ENCODE results near the gene SPEM1. TPM values are rescaled to one million over a fixed set of nuclear protein-coding genes. Genes with fewer than 3 reads are reported as not detected.
A peak's percentile ranks its signal among the peaks of the same experiment; 100 is the strongest.

The SPEM1 gene
- total and polyA plus RNA-seq, 3 experiments from 2014 or later: not detected

DNA sequence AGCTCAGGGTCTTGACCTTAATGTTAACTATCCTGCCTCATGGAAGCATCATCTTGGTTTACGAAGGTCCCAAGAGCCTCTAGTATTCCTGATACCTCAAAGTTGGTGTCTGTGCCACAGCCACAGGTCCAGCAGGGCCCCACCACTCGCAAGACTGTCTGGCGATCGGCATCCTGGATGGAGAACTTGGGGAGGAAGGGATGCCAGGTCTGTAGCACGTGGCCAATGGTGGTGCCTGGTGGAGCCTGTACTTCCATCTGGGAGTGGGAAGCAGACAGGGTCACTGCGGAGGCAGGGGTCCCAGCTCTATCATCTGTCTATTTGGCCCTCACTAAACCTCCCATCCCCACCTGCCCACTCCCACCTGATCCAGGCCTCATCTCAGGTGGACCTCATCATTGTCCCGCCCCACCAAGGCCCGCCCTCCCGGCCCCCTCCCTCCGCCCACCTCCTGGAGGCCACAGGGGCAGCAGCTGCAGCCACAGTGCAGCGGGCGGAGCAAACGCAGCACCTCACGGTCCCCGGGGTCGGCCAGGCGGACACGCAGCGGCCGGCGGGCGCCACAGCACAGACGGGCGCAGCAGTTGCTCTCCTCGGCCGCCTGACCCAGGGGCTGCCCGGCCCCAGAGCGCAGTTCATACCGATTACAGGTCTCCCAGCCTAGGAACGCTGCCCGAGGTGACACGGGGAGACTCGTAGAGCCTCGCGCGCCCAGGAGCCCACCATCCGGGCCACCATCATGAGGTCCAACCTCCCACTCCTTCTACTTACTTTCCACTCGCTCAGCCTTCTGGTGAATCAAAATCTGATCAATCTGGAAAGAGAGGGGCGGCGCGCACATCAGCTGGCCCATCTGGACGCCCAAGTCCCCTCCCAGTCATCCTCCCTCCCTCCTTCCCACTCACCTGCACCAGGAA lies 27.2 kb upstream of the SPEM1 start:
- peak overlapping the region; percentile 70 to 99 (median 93) for H3K4me3 Mint-ChIP-seq
- DNase-seq: peak in 1 of 5 donors; percentile 38
- Histone ChIP-seq H3K27ac (ENCODE audit: low read depth, low read length) (peak overlapping the region; percentile 80), H3K9me3 (ENCODE audit: low read length) (no peaks in the 10 kb centered on the region), H3K36me3 (ENCODE audit: insufficient read depth, low read length) (peaks cover 32% of the 10 kb centered on the region), H3K27me3 (ENCODE audit: insufficient read depth, low read length, poor library complexity, severe bottlenecking) (no peaks in the 10 kb centered on the region), H3K4me1 (ENCODE audit: insufficient read depth, low read length) (peaks cover 35% of the 10 kb centered on the region), H3K4me3 (ENCODE audit: low read length) (peak overlapping the region; percentile 88)
- H3K36me3 Mint-ChIP-seq: peaks cover 0 to 52% (median 3%) of the 10 kb centered on the region in 3 donors
- no peaks in the 10 kb centered on the region for H3K27me3 Mint-ChIP-seq
- peaks cover 22 to 46% (median 27%) of the 10 kb centered on the region in 3 donors for H3K4me1 Mint-ChIP-seq
- no peaks in the 10 kb centered on the region for H3K9me3 Mint-ChIP-seq
- H3K27ac Mint-ChIP-seq: peak overlapping the region in 7 of 8 donors; percentile 42 to 98 (median 76)
- POLR2A ChIA-PET: interaction anchor here (0.7 kb wide), 1 partner anchor 11 kb away, joined by 5 read pairs; the partner anchor contains the start of gene TMEM256
- CTCF ChIA-PET: no interaction called here

DNA sequence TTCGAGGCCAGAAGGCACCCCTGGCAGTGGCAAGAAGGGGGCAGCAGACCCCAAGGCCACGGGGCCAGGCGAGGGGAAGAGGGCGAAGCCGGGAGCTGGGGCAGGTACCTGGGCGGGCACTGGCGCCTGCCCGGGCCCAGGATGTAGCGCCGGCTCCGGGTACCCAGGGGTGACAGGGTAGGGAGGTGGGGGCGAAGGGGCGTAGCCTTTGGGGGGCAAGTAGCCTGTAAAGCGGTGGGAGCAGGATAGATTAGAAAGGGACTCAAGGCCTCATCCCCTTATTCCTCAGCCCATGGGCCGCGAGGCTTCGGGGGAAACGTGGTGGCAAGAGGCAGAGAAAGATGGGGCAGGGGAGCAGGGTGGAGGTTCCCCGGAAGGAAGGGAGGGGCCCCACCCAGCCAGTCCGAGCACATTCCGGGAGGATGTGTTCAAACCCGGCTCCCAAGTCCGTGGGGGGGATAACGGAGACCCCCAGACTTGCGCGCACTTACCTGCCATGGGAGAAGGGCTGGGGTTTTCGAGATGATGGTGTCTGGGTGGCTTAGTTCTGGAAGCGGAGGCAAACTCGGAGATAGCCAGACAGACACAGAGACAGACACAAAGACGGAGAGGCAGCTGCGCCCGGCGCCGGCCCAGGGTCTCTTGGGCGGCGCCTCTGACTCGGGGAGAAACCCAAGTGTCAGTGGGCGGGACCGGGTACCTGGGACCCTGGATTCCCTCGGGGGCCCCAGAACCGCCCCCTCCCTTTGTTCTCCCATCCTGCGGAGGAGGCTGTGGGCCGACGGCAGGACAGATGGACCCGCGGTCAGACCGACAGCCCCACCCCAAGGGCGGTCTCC lies 26.3 kb upstream of the SPEM1 start:
- DNase-seq: peak; percentile 61 to 82 (median 75)
- ChIA-PET CTCF (interaction anchor here (1.1 to 1.3 kb wide), 2 partner anchors 9 kb away, joined by 3 to 8 read pairs; no protein-coding TSS in a partner anchor), POLR2A (interaction anchor here (0.6 to 1.8 kb wide), 6 partner anchors 9 to 92 kb away, joined by 3 to 12 read pairs (median 4); partner anchors contain the start of genes TMEM102, TMEM256 and ZBTB4)
- H3K27ac ChIP-seq (ENCODE audit: low read depth, low read length): peak overlapping the region; percentile 80
- H3K9me3 ChIP-seq (ENCODE audit: low read length): no peaks in the 10 kb centered on the region
- Mint-ChIP-seq H3K4me1 (peaks cover 22 to 46% (median 27%) of the 10 kb centered on the region in 3 donors), H3K36me3 (peaks cover 0 to 45% (median 3%) of the 10 kb centered on the region in 3 donors), H3K9me3 (no peaks in the 10 kb centered on the region), H3K27ac (peak overlapping the region; percentile 90 to 98 (median 96)), H3K27me3 (no peaks in the 10 kb centered on the region), H3K4me3 (peak overlapping the region; percentile 91 to 99 (median 95))
- H3K27me3 ChIP-seq (ENCODE audit: insufficient read depth, low read length, poor library complexity, severe bottlenecking): no peaks in the 10 kb centered on the region
- H3K4me3 ChIP-seq (ENCODE audit: low read length): peak overlapping the region; percentile 88
- peaks cover 35% of the 10 kb centered on the region for H3K4me1 ChIP-seq (ENCODE audit: insufficient read depth, low read length)
- H3K36me3 ChIP-seq (ENCODE audit: insufficient read depth, low read length): peaks cover 32% of the 10 kb centered on the region

DNA sequence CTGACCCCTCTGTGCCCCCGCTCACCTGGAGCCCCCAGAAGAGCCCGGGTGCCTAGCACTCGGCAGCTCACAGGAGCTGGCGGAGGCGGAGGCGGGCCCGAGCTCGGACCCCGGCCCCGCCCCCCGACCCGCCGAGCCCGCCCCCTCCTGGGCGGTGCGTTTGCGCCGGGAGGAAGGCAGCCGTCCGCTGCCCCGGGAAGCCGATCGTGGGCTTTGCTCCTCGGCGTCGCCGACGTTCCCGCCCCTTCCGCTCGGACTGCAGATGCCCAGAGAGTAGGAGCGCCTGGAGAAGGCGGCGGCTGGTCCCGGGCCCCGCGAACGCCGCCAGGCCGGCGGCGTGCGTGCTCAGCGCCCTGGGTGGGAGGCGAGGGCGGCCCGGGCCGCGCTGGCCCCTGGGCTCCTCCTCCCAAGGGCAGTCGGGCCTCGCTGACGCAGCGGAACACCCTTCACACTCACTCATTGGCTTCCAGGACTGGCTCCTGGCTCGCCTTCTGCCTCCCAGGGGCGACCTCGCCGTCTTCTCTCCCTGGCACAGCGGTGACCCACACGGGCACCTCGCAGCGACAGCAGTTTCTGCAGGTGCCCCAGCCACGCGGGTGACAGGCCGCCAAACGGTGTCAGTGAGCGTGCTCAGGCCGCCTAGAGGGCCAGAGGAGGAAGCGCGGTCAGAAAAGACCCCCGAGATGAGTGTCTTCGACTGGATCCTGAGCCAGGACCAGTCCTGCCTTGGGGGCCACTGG lies 25.5 kb upstream of the SPEM1 start, which contains the start of gene PLSCR3:
TSS of gene PLSCR3 (minus strand) at position 74 of the 740 bp plus-strand sequence. CDS start 415 bp downstream, outside the sequence.
- DNase-seq: peak; percentile 76 to 86 (median 83)
- H3K27me3 ChIP-seq (ENCODE audit: insufficient read depth, low read length, poor library complexity, severe bottlenecking): no peaks in the 10 kb centered on the region
- no peaks in the 10 kb centered on the region for H3K27me3 Mint-ChIP-seq
- H3K27ac ChIP-seq (ENCODE audit: low read depth, low read length): peak within 1 kb of the TSS; percentile 80
- peak within 1 kb of the TSS; percentile 88 for H3K4me3 ChIP-seq (ENCODE audit: low read length)
- no peaks in the 10 kb centered on the region for H3K9me3 ChIP-seq (ENCODE audit: low read length)
- peaks cover 0 to 38% (median 3%) of the 10 kb centered on the region in 3 donors for H3K36me3 Mint-ChIP-seq
- POLR2A ChIA-PET: interaction anchor here (0.6 to 1.8 kb wide), 7 partner anchors 9 to 91 kb away, joined by 3 to 12 read pairs (median 4); partner anchors contain the start of genes POLR2A, TMEM102, TMEM256 and ZBTB4
- peak within 1 kb of the TSS; percentile 90 to 98 (median 96) for H3K27ac Mint-ChIP-seq
- CTCF ChIA-PET: interaction anchor here (1.1 to 1.3 kb wide), 2 partner anchors 8 to 10 kb away, joined by 3 to 8 read pairs; no protein-coding TSS in a partner anchor
- H3K4me1 Mint-ChIP-seq: peaks cover 21 to 46% (median 27%) of the 10 kb centered on the region in 3 donors
- peak within 1 kb of the TSS; percentile 91 to 99 (median 95) for H3K4me3 Mint-ChIP-seq
- no peaks in the 10 kb centered on the region for H3K9me3 Mint-ChIP-seq
- peaks cover 35% of the 10 kb centered on the region for H3K4me1 ChIP-seq (ENCODE audit: insufficient read depth, low read length)
- H3K36me3 ChIP-seq (ENCODE audit: insufficient read depth, low read length): peaks cover 28% of the 10 kb centered on the region

DNA sequence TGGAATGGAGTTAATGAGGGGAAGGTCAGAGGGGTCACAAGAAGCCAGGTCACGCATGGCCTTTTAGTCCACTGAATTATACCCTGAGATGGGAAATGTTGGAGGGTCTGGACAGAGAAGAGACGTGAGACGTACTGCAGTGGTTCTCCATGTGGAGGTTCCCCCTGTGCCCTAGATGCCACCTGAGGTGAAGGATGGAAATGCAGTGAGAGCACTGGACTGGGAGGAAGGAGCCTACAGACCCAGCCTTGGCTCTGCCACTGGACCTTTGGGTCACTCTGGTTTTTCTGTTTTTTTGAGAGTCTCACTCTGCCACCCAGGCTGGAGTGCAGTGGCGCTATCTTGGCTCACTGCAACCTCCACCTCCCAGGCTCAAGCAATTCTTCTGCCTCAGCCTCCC lies 24.0 kb upstream of the SPEM1 start:
- Histone ChIP-seq H3K27ac (ENCODE audit: low read depth, low read length) (no peak overlapping the region), H3K27me3 (ENCODE audit: insufficient read depth, low read length, poor library complexity, severe bottlenecking) (no peaks in the 10 kb centered on the region), H3K36me3 (ENCODE audit: insufficient read depth, low read length) (peaks cover 13% of the 10 kb centered on the region), H3K4me1 (ENCODE audit: insufficient read depth, low read length) (peaks cover 26% of the 10 kb centered on the region), H3K9me3 (ENCODE audit: low read length) (no peaks in the 10 kb centered on the region), H3K4me3 (ENCODE audit: low read length) (no peak overlapping the region)
- no peaks in the 10 kb centered on the region for H3K9me3 Mint-ChIP-seq
- H3K36me3 Mint-ChIP-seq: peaks cover 0 to 22% (median 0%) of the 10 kb centered on the region in 3 donors
- no peaks in the 10 kb centered on the region for H3K27me3 Mint-ChIP-seq
- ChIA-PET POLR2A (interaction anchor here (0.7 kb wide), 1 partner anchor 163 kb away, joined by 3 read pairs; no protein-coding TSS in a partner anchor), CTCF (no interaction called here)
- H3K27ac Mint-ChIP-seq: peak overlapping the region in 3 of 8 donors; percentile 47 to 76 (median 70)
- H3K4me3 Mint-ChIP-seq: peak overlapping the region in 6 of 7 donors; percentile 11 to 78 (median 48)
- peak in 1 of 5 donors; percentile 20 for DNase-seq
- peaks cover 20 to 36% (median 21%) of the 10 kb centered on the region in 3 donors for H3K4me1 Mint-ChIP-seq

DNA sequence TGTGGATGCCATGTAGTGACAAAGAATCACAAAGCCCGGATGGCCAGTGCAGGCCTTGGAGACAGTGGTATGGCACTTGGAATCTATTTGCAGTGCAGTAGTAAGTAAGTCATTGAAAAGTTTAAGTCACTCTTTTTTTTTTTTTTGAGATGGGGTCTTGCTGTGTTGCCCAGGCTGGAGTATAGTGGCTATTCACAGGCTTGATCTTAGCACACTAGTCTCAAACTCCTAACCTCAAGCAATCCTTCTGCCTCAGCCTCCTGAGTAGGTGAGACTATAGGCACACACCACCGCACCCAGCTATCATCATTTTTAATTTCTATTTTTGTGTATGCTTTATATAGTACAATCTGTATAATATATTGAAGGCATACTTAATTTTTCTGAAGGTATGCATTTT lies 21.5 kb upstream of the SPEM1 start:
- Mint-ChIP-seq H3K4me1 (peaks cover 14 to 26% (median 14%) of the 10 kb centered on the region in 3 donors), H3K27me3 (no peaks in the 10 kb centered on the region), H3K27ac (no peak overlapping the region), H3K36me3 (peaks cover 0 to 6% (median 0%) of the 10 kb centered on the region in 3 donors), H3K9me3 (no peaks in the 10 kb centered on the region), H3K4me3 (peak overlapping the region in 1 of 7 donors; percentile 52)
- ChIA-PET CTCF (interaction anchor here (1.1 to 2.1 kb wide), 3 partner anchors 37 to 43 kb away, joined by 3 to 10 read pairs (median 4); partner anchors contain the start of gene TMEM102), POLR2A (no interaction called here)
- H3K36me3 ChIP-seq (ENCODE audit: insufficient read depth, low read length): no peaks in the 10 kb centered on the region
- H3K9me3 ChIP-seq (ENCODE audit: low read length): no peaks in the 10 kb centered on the region
- no peak for DNase-seq
- H3K27me3 ChIP-seq (ENCODE audit: insufficient read depth, low read length, poor library complexity, severe bottlenecking): no peaks in the 10 kb centered on the region
- no peak overlapping the region for H3K4me3 ChIP-seq (ENCODE audit: low read length)
- no peak overlapping the region for H3K27ac ChIP-seq (ENCODE audit: low read depth, low read length)
- H3K4me1 ChIP-seq (ENCODE audit: insufficient read depth, low read length): peaks cover 13% of the 10 kb centered on the region

DNA sequence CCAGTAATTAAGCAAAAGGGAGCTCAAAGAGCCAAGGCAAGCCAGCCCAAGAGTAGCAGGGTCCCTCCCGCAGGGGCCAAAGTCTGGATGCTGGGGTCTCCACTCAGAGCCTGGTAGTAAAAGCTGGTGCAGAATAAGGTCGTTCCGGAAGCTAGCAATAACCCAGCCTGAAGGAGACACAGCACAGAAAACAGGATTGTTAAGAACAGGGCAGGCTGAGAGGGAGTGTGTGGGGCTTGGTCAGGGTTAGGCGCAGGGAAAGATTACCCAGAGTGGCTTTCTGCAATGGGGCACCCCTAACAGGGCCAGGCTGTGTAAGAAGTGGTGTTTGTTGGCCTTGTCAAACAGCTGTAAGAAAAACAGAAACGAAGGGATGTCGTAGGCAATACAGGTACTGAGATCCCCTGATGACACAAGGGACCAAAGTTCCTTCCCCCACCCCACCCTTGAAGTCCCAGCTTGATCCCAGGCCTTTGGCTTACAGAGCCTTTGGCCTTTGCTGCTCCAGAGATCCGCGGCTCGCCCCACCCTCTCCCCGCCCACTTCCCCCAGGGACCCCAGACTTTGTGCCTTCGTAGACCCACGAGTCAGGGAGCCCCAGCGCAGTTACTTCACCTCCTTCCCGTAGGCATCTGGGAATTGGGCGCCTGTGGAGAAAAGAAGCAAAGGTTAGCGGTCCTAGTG lies 16.9 kb upstream of the SPEM1 start:
- Mint-ChIP-seq H3K4me3 (peak overlapping the region; percentile 90 to 99 (median 97)), H3K36me3 (peaks cover 0 to 5% (median 0%) of the 10 kb centered on the region in 3 donors), H3K9me3 (no peaks in the 10 kb centered on the region), H3K4me1 (peaks cover 17 to 34% (median 18%) of the 10 kb centered on the region in 3 donors), H3K27me3 (peaks cover 0 to 2% of the 10 kb centered on the region in 2 donors), H3K27ac (peak overlapping the region; percentile 83 to 99 (median 96))
- ChIA-PET CTCF (interaction anchor here (0.7 to 2.2 kb wide), 8 partner anchors 9 to 690 kb away, joined by 3 to 20 read pairs (median 5); partner anchors contain the start of genes ACAP1, PLSCR3, TMEM102 and TP53), POLR2A (interaction anchor here (0.7 to 1.6 kb wide), 9 partner anchors 9 to 284 kb away, joined by 3 to 16 read pairs (median 5); partner anchors contain the start of genes ACAP1, DVL2, PLSCR3 and TMEM102)
- Histone ChIP-seq H3K4me3 (ENCODE audit: low read length) (peak overlapping the region; percentile 90), H3K4me1 (ENCODE audit: insufficient read depth, low read length) (peaks cover 16% of the 10 kb centered on the region), H3K9me3 (ENCODE audit: low read length) (no peaks in the 10 kb centered on the region), H3K27me3 (ENCODE audit: insufficient read depth, low read length, poor library complexity, severe bottlenecking) (no peaks in the 10 kb centered on the region), H3K27ac (ENCODE audit: low read depth, low read length) (peak overlapping the region; percentile 67), H3K36me3 (ENCODE audit: insufficient read depth, low read length) (no peaks in the 10 kb centered on the region)
- peak in 3 of 5 donors; percentile 17 to 28 (median 26) for DNase-seq
